GM12874 (cell line): Measurements from ENCODE around the gene CD276.
A peak's percentile ranks its signal among the peaks of the same experiment; 100 is the strongest.

Experiments
- TF ChIP-seq, protein P1 (sequence below): IDR thresholded peaks from 2 replicates; pipeline ENCODE4 v1.5.1; 2011; ENCODE audit warnings: low read depth, mild to moderate bottlenecking, control low read depth, low read length, moderate library complexity; ENCODE audit not compliant: insufficient read depth

Gene CD276

DNA sequence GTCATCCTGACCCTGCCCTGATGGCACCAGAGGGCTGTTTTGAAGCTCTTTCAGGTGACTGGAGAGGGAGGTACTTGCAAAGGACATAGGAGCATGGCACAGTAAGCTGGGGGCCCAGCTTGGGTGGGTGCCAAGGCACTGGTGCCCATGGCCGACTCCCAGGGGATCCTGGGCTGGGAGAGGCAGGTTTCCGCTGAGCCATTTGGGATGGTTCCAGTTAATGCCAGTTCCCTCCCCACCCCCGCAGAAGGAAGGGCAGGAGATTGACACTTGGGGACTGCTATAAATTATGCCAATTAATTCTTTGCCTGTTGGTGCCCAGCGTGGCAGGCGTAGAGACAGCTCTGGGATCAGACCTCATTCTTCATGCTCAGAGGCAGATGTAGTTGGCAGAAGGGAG lies 26.1 kb downstream of the CD276 start:
- TF ChIP-seq, protein P1, sequence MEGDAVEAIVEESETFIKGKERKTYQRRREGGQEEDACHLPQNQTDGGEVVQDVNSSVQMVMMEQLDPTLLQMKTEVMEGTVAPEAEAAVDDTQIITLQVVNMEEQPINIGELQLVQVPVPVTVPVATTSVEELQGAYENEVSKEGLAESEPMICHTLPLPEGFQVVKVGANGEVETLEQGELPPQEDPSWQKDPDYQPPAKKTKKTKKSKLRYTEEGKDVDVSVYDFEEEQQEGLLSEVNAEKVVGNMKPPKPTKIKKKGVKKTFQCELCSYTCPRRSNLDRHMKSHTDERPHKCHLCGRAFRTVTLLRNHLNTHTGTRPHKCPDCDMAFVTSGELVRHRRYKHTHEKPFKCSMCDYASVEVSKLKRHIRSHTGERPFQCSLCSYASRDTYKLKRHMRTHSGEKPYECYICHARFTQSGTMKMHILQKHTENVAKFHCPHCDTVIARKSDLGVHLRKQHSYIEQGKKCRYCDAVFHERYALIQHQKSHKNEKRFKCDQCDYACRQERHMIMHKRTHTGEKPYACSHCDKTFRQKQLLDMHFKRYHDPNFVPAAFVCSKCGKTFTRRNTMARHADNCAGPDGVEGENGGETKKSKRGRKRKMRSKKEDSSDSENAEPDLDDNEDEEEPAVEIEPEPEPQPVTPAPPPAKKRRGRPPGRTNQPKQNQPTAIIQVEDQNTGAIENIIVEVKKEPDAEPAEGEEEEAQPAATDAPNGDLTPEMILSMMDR, result no peak

- TF ChIP-seq, protein P1, result no peak
Measured at GRCh38 chr15:73711526-73711925, 27.3 kb downstream of the CD276 start.

DNA sequence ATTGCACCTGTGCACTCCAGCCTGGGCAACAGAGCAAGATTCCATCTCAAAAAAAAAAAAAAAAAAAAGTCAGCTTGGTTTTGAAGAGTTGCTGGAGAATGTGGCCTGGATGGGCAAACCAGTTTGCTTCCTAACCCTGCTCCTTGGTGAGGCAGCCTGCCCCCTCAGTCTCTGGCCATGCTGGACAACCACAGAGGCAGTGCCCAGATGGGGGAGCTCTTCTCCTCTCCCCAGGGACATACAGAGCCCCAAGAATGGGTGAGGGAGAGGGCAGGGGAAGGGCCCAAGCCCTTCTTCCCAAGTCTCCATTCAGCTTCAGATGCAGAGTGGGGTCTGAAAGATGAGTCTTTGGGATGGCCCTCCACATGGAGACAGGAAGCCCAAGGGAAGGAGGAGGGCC lies 27.9 kb downstream of the CD276 start:
- TF ChIP-seq, protein P1, result no peak

GRCh38 chr15:73714695-73715301 lies 30.6 kb downstream of the CD276 start:
- TF ChIP-seq, protein P1, result no peak

DNA sequence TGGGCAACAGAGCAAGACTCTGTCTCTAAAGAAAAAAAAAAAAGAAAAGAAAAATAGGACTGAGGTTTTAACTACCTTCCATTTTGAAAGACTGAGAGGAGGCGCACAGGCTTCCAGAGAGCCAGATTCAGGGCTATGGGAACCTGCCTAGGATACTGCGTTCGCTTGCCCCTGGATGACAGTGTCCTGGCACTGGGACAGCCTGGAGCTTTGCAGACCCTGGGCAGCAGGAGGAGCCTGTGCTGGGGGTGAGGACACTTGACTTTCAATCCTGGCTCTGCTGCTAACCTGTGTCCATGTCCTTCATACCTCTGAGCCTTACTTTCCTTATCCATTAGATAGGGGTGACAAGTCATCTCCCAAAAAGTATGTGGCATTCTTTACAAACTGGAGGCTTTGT lies 31.2 kb downstream of the CD276 start:
- TF ChIP-seq, protein P1, result no peak

- TF ChIP-seq, protein P1, result no peak
Measured at GRCh38 chr15:73716417-73716816, 32.2 kb downstream of the CD276 start.

DNA sequence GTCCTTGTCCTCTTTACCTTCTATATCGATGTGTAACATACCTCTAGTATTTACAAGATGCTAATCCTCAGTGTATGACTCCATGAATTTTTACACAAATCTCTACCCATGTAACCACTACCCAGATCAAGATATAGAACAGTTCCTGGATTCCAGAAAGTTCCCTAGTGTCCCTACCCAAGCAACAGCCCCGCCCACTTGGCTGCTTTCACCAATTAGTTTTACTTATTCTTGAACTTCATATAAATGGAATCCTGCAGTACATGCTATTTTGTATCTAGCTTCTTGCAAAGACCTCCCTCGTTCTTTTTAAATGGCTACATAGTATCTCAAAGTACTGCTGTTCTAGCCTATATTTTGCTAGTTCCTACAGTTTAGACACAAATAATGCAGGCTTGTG lies 33.0 kb downstream of the CD276 start:
- TF ChIP-seq, protein P1, result no peak

- TF ChIP-seq, protein P1, result 0 out of 2 replicates have a peak, but pooled peaks have one; percentile 10
Measured at GRCh38 chr15:73717802-73718201, 33.6 kb downstream of the CD276 start.
